Aorta (tissue), 5 donors: Measurements from ENCODE around the gene FKBP1A. TPM values are rescaled to one million over a fixed set of nuclear protein-coding genes. Genes with fewer than 3 reads are reported as not detected.
"Not testable (repeated sequence)": the region's sequence is repeated elsewhere in the genome, so short reads cannot be mapped to it uniquely, and the experiment has no call there.

Source experiments
- ATAC-seq: fragments of 200-7000 bp; cut with Tn5 transposase; one replicate; pipeline ENCODE4 v1.9.1; 2022; ENCODE audit warnings: moderate library complexity; ENCODE audit not compliant: low FRiP score
- DNase-seq, 2 donors: peaks; one replicate each; pipeline ENCODE4 v3.0.0-alpha.2; 2020
- H3K27ac ChIP-seq, 2 donors: one replicate each; pipeline ENCODE4 v1.5.1; 2013; ENCODE audit warnings: low read length in 2 of 2, mild to moderate bottlenecking in 2 of 2, moderate library complexity in 2 of 2, control low read depth in 1 of 2, inconsistent platforms in 1 of 2, low read depth in 1 of 2
- H3K27me3 ChIP-seq, 2 donors: one replicate each; pipeline ENCODE4 v1.6.1; 2013; ENCODE audit warnings: control low read depth in 1 of 2, low read length in 1 of 2, mild to moderate bottlenecking in 1 of 2, moderate library complexity in 1 of 2; ENCODE audit not compliant: insufficient read depth in 2 of 2, control insufficient read depth in 1 of 2
- H3K36me3 ChIP-seq, 2 donors: one replicate each; pipeline ENCODE4 v1.6.1; 2013; ENCODE audit warnings: control low read depth in 1 of 2, low read length in 1 of 2, mild to moderate bottlenecking in 1 of 2; ENCODE audit not compliant: insufficient read depth in 2 of 2, control insufficient read depth in 1 of 2
- H3K4me1 ChIP-seq, 2 donors: one replicate each; pipeline ENCODE4 v1.6.1; 2013; ENCODE audit warnings: low read length in 2 of 2, control low read depth in 1 of 2, mild to moderate bottlenecking in 1 of 2, moderate library complexity in 1 of 2; ENCODE audit not compliant: insufficient read depth in 2 of 2, control insufficient read depth in 1 of 2
- H3K4me3 ChIP-seq, 2 donors: one replicate each; pipeline ENCODE4 v1.5.1; 2013; ENCODE audit warnings: low read length in 2 of 2, control low read depth in 1 of 2, mild to moderate bottlenecking in 1 of 2
- H3K9me3 ChIP-seq: one replicate; pipeline ENCODE4 v1.6.1; 2013; ENCODE audit warnings: mild to moderate bottlenecking, low read length; ENCODE audit not compliant: control insufficient read depth
- WGBS, 2 donors: extraction: QIAGEN DNeasy Blood & Tissue Kit; methylation state at CpG; one replicate each; pipeline ENCODE4 v1.1.7; 2013; 5-methylcytosine and 5-hydroxymethylcytosine counted together
- intact Hi-C, 2 donors: fragments of 100-400 bp; cut with DNase I; formaldehyde crosslinking; loops; one replicate each; pipeline versions ENCODE4 v1.14.2 to v1.15.0; 2022
- polyA plus RNA-seq, 2 donors: library from polyadenylated mRNA; stranded (reverse); fragments of 200-250 nt; gene quantifications; one replicate each; pipeline ENCODE4 v1.2.3, GENCODE V29; 2013
- total RNA-seq, 2 donors: library from RNA; stranded (reverse); fragmentation: NEBNext Ultra II Directional; extraction: Animal tissue kit (Norgen Biotek cat#: 25700); gene quantifications; one replicate each; pipeline ENCODE4 v1.2.1, GENCODE V29; 2021
- donor health status: healthy with polysubstance abuse.
- donor health status: Bipolar disorder and iron deficiency.
- donor health status: DM: no; HTN: no; CAD: no.
- donor health status: DM: no; HTN: no; CAD: no.
- donor health status: DM: yes; HTN: yes; CAD: no.

Gene FKBP1A
- total and polyA plus RNA-seq, 4 donors = 105 to 273 (median 226) TPM

DNA sequence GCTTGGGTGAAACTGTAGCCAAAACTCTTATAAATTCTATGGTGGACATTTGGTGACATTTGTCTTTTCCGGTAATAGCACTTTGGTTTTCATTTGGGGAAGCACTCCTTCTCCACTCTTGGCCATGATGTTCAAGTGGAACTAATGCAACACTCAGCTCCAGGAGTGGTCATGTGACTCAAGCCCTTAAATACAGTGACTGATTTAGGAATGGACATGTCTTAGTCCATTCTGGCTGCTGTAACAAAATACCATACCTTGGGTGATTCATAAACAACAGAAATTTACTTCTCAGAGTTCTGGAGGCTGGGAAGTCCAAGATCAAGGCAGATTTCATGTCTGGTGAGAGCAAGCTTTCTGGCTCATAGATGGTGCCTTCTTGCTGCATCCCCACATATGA, 10.8 kb upstream of the FKBP1A start:
- ATAC-seq (no peak), DNase-seq (no peak)
- peaks cover 1% of the 10 kb centered on the region for H3K9me3 ChIP-seq
- no peak overlapping the region for H3K4me3 ChIP-seq
- H3K36me3 ChIP-seq = no peaks in the 10 kb centered on the region
- H3K27ac ChIP-seq = no peak overlapping the region
- intact Hi-C loops = no loop called here
- H3K4me1 ChIP-seq = no peaks in the 10 kb centered on the region
- no peaks in the 10 kb centered on the region for H3K27me3 ChIP-seq
- 48 to 92% methylated on average over 1 of the region's 1 CpG for WGBS, 2 donors

DNA sequence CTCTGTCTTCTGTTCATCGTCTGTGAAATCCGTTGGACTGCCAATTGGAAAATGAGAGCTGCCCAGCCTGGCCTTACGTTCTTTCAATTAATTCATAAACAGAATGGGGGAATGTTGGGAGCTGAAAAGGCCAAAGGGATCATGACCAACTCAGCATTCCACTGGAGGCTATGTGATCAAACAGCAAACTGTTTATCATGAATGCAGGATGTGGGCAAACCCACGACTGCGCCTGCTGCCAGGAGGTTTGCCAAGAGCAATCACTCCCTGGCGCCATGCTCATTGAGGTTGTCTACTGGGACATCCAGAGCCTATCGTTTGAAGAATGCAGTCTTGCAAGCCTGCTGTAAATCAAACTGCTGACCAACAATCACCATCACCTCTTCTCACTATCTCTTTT, 9.3 kb upstream of the FKBP1A start:
- H3K4me3 ChIP-seq = no peak overlapping the region
- ATAC-seq (no peak), DNase-seq (no peak)
- H3K27me3 ChIP-seq = no peaks in the 10 kb centered on the region
- WGBS, 2 donors = 73 to 80% methylated on average over 7 of the region's 7 CpGs
- no peak overlapping the region for H3K27ac ChIP-seq
- intact Hi-C loops = no loop called here
- H3K4me1 ChIP-seq = no peaks in the 10 kb centered on the region
- H3K36me3 ChIP-seq = no peaks in the 10 kb centered on the region
- H3K9me3 ChIP-seq = no peaks in the 10 kb centered on the region

DNA sequence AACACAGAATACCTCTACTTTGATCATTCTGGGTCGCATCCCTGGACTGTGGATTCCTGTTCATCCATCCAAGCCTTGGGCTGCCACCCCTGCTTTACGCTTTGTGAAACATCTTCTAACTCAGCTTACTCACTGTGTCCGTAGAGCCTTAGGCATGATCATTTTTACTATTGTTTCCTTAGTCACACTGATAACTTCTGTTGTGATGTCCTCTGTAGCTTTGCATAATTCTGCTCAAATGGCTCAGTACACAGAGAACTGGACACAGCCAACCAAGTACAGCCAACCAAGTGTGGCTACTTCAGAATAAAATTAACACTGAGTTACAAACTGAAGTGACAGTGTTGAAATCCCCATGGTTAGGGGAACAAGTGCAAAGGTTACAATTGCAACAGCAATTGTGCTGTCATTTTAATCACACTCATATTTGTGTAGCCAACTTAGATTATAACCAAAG, 8.6 kb upstream of the FKBP1A start:
- 81% methylated on average over 3 of the region's 3 CpGs for WGBS, 2 donors
- Histone ChIP-seq H3K27ac (no peak overlapping the region), H3K27me3 (no peaks in the 10 kb centered on the region), H3K4me1 (no peaks in the 10 kb centered on the region), H3K36me3 (no peaks in the 10 kb centered on the region), H3K9me3 (no peaks in the 10 kb centered on the region), H3K4me3 (no peak overlapping the region)
- intact Hi-C loops = no loop called here
- no peak for DNase-seq
- no peak for ATAC-seq

DNA sequence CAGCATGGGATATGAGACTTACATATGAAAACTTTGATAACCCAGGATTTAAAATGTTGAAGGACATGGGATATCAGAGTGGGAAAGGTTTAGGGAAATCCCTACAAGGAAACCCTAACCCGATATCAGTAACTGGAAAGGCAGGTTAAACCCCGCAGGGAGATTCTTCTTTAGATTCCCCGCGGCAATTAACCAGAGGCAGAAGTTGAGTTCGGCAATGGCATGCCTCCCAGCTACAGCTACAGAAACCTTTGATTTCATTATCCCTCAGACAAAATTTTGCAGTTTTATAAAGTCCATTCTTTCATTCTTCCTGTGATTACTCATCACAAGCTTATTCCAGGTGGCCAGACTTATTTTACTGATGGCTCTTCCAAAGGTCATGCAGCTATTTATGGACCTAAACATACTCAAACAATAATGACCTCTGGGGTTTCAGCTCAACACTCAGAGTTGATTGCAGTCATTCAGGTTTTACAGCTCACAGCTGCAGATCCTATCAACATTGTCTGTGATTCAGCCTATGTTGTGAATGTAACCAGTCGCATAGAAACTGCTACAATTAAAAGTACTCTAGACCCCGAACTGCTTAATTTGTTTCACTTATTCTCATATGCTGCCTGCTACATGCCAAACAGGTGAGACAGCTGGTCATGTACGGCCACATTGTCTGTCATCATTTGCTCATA, 7.0 kb upstream of the FKBP1A start:
- ATAC-seq, H3K4me3 ChIP-seq, H3K27me3 ChIP-seq, H3K9me3 ChIP-seq, H3K27ac ChIP-seq, DNase-seq, intact Hi-C loops, H3K4me1 ChIP-seq, H3K36me3 ChIP-seq: not testable (repeated sequence)
- 49 to 54% methylated on average over 8 of the region's 8 CpGs for WGBS, 2 donors

DNA sequence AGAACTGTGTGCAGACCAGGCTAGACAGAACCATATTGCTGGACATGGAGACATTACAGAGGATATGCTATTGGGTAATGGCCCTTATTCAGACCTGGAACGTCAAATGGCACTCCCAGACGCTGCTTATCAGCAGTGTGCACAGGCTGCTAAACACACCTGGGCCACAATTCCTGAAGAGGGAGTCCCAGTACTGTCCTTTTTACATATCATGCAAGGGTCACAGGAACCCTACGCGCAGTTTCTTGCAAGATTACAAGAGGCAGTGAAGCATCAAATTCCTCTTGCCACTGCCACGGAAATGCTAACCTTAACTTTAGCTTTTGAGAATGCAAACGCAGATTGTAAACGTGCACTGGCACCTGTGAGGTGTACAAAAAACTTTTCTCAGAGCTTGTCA, 5.3 kb upstream of the FKBP1A start:
- H3K4me3 ChIP-seq, ATAC-seq, H3K9me3 ChIP-seq, intact Hi-C loops, DNase-seq, H3K27me3 ChIP-seq, H3K4me1 ChIP-seq, H3K36me3 ChIP-seq, H3K27ac ChIP-seq: not testable (repeated sequence)
- 52 to 53% methylated on average over 7 of the region's 7 CpGs for WGBS, 2 donors

DNA sequence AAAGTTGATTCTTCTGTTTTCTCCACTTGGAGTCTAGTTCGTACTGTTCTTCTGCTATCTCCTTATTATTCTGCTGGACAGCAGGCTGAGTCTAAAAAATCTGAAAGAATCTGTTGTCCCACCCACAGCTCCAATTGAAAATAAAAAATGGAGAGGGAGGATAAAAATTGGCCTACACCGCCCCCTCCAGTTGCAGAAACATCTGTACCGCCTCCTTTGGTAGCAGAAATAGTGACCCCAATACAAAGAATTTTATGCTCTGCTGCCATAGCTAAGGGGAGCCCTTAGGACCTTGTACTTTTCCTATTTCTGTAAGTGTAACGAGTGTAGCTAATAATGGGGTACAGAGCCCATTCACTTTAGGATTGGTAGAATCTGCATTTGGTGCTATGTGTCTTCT, 4.9 kb upstream of the FKBP1A start:
- Histone ChIP-seq H3K9me3 (no peaks in the 10 kb centered on the region), H3K27ac (no peak overlapping the region), H3K4me3 (no peak overlapping the region), H3K36me3 (no peaks in the 10 kb centered on the region), H3K4me1 (no peaks in the 10 kb centered on the region), H3K27me3 (no peaks in the 10 kb centered on the region)
- ATAC-seq (no peak), DNase-seq (no peak)
- WGBS, 2 donors = 48 to 51% methylated on average over 4 of the region's 4 CpGs
- intact Hi-C loops = no loop called here

DNA sequence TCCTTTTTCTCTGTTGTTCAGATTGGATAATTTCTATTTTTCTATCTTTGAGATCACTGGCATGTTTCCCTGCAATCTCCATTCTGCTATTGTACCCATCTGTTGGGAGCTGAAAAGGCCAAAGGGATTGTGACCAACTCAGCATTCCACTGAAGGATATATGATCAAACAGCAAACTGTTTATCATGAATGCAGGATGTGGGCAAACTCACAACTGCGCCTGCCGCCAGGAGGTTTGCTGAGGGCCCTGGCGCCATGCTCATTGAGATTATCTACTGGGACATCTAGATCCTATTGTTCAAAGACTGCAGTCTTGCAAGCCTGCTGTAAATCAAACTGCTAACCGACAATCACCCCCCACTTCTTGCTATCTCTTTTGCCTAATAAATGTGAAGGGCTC, 3.8 kb upstream of the FKBP1A start:
- H3K36me3 ChIP-seq = no peaks in the 10 kb centered on the region
- no peak for ATAC-seq
- WGBS, 2 donors = 80 to 82% methylated on average over 4 of the region's 4 CpGs
- H3K27me3 ChIP-seq = no peaks in the 10 kb centered on the region
- H3K4me3 ChIP-seq = no peak overlapping the region
- intact Hi-C loops = no loop called here
- H3K27ac ChIP-seq = no peak overlapping the region
- DNase-seq = no peak
- no peaks in the 10 kb centered on the region for H3K4me1 ChIP-seq
- no peaks in the 10 kb centered on the region for H3K9me3 ChIP-seq

DNA sequence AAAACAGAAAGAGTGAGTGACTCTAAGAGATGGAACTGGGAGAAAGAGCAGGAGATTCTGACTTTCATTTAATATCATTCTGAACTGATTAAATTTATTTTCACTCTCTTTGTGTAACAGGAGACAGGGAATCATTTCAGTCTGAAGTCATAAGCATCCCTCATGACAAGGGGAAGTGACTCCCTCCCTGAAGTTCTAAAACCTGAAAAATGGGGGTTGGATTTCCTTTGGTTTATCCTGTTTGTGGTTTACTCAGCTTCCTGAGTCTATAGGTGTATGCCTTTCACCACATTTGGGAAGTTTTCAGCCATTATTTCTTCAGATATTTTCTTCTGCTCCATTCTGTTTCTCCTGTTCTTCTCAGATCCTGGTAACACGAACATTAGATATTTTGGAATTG, 3.4 kb upstream of the FKBP1A start:
- Histone ChIP-seq H3K36me3 (no peaks in the 10 kb centered on the region), H3K4me1 (no peaks in the 10 kb centered on the region), H3K27ac (no peak overlapping the region), H3K27me3 (no peaks in the 10 kb centered on the region), H3K9me3 (no peaks in the 10 kb centered on the region), H3K4me3 (no peak overlapping the region)
- no peak for ATAC-seq
- intact Hi-C loops = no loop called here
- no peak for DNase-seq
- WGBS, 2 donors = 57% methylated on average over 1 of the region's 1 CpG

DNA sequence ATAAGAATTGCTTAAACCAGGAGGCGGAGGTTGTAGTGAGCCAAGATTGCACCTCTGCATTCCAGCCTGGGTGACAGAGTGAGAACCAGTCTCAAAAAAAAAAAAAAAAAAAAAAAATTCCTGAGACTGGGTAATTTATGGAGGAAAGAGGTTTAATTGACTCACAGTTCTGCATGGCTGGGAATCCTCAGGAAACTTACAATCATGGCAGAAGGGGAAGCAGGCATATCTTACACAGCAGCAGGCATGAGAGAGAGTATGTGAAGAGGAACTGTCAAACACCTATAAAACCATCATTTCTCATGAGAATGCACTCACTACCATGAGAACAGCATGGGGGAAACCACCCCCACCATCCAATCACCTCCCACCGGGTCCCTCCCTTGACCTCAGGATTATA, 1.8 kb upstream of the FKBP1A start:
- 74 to 85% methylated on average over 2 of the region's 2 CpGs for WGBS, 2 donors

More for the DNA sequence above, 1.8 kb upstream of the FKBP1A start:
- Histone ChIP-seq H3K9me3 (no peaks in the 10 kb centered on the region), H3K36me3 (no peaks in the 10 kb centered on the region), H3K27ac (no peak overlapping the region), H3K4me1 (peaks cover 1 to 3% of the 10 kb centered on the region in 2 donors), H3K27me3 (no peaks in the 10 kb centered on the region), H3K4me3 (no peak overlapping the region)
- no peak for DNase-seq
- intact Hi-C loops = loop anchor here (2.0 to 5.0 kb wide), 3 partner anchors 68 to 277 kb away; partner anchors contain the start of genes NSFL1C (in 1 of the 2) and PSMF1 (in 1 of the 2)
- no peak for ATAC-seq
